ENCODE measurements around the gene TMEM52B.
"Not testable (repeated sequence)": the region's sequence is repeated elsewhere in the genome, so short reads cannot be mapped to it uniquely, and the experiment has no call there.

Gene TMEM52B

DNA sequence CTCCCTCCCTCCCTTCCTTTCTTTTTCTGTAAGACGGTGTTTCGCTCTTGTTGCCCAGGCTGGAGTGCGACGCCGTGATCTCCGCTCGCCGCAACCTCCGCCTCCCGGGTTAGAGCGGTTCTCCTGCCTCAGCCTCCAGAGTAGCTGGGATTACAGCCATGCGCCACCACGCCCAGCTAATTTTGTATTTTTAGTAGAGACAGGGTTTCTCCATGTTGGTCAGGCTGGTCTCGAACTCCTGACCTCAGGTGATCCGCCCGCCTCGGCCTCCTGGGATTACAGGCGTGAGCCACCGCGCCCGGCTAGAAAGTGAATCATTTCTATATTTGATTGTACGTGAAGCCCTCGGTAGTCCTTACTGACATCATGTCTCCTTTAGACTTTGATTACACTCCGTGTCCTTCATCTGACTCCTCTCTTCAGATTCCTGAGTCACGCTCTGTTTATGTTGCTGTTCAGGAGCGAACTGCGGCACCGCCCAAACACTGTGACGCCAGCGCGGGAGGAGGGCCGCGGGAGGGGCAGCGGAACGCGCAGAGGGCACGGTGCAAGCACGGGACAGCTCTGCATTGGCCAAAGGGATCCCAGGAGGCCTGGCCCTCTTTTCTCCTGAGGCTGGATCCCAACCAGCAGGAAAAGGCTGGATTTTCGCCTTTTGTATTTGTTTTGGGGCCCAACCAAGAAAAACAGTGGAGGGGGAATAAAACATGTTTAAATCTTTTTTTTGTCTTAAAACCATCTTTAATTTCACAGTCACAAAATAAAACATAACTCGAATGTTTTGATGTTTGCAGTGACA lies 33.3 kb downstream of the TMEM52B start:
- DNase-seq (ENCODE audit: low read depth): peak; percentile 85

DNA sequence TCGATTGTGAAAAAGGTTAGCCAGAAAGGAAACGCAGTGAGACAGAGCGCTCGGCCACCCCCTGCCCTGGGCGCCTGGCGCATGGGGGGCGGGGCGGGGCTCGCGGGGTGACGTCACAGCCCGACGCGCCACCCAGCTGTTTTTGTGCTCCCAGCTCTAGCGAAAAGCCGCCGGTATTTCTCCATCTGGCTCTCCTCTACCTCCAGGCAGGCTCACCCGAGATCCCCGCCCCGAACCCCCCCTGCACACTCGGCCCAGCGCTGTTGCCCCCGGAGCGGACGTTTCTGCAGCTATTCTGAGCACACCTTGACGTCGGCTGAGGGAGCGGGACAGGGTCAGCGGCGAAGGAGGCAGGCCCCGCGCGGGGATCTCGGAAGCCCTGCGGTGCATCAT lies 33.9 kb downstream of the TMEM52B start, which contains the start of gene GABARAPL1:
Gene GABARAPL1 (plus strand): TSS at position 139 of the 393 bp plus-strand sequence. CDS start 253 bp downstream, at position 392.
- DNase-seq (ENCODE audit: low read depth): no peak

DNA sequence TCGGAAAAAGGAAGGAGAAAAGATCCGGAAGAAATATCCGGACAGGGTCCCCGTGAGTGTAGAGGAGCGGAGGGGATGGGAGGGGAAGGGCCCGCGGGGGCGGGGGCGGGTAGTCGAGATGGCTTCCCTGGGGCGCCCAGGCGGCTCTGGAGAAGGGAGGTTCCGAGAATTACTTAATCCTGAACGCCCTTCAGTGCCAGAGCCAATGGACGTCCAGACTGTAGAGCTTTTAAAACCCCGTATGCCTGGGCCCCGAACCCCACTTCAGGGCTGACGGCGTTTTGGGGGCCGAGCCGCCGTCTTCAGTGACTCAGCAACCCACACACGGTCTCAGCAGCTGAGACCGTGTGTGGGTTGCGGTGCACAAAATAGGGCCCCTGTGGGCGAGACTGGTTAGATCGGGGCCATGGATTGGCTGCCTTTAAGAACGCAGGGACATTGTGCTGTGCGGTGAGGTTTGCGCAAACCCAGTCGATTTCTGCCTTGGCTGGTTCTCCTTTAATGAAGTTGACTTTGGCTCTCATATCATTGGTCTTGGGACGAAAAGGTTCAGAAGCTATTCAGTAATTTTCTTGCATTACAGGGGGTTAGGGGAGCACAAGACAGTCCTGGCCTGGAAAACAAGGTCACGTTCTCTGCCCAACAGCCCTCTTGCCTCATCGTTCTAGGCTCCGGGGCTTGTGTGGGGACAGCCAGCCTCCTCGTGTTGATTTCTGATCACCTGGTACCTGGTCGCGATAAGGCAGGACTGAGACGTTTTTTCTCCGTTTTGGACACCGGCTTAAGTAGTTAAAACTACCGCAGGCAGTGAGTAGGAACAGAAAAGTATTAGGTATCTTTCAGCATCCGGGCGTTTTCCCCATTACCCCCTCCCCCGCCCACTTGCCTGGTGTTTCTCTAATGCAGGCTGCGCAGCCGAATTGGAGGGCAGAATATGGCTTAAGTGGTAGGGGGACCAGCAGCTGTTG lies 34.6 kb downstream of the TMEM52B start:
- DNase-seq (ENCODE audit: low read depth): no peak

DNA sequence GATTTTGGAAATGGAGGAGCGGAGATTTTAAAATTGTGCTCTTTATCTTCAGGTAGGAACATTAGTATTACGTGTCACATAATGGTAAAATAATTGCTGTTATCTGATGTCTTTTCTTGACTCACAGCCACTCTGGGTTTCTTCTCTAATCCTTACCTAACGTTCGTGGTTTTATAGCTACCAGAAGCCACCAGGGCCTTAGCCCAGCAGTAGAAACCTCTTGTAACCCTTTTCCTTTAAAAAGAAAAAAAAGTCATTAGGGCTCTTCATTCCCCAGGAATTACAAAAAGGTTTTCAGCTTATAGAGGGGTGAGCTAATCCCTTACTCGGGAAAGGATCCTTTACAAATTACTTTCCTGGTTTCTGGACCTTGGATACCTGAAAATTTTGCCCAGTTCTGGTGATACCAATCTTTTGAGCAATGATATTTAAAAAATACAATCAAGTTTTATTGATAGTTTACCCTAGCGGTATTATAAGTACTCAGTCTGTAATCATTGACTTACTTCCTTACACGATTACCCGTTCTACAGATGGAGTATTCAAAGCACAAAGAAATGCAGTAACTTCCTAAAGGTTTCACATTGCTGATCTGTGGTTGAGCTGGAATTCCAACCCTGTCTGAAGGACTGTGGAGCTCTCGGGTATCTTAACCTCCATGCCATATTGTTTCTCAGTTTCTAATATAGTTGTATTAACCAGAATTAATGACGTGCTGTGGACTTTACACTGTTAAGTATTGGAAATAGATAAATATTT lies 35.5 kb downstream of the TMEM52B start:
- no peak for DNase-seq (ENCODE audit: low read depth)

DNA sequence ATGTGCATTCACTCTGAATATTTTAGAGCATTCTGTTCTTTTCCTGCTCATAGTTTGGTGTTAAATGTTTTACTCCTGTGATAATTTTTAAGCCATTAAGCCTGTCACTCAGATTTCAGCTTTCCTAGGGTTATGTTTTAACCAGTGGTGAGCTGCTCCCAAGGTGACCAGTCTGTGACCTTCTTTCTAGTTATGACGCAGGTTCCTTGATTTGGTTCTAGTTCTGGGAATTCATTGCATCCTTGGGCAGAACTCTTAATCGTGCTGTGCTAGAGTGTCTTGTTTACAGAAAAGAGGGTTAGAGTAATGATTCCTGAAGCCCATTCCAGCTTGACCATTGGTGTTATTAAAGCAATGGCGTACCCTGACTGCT lies 36.0 kb downstream of the TMEM52B start:
- DNase-seq (ENCODE audit: low read depth): no peak

DNA sequence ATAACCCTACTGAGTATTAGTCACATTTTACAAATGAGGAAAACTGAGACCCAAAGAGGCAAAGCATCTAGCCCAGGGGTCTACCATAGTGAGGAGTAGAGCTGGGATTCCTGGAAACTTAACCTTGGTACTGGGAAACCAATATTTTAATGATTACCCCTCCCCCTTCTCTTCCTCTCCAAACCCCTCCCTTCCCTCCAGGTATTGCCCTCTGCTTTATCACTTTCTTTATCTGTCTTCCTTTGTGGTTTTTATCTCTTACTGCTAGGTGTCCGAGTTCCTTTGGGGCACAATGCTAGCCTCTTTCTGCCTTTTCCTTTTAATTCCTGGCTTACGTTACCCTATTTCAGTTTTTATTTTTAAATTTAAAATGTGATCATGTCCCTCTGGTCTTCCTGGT lies 36.6 kb downstream of the TMEM52B start:
- DNase-seq (ENCODE audit: low read depth): no peak

DNA sequence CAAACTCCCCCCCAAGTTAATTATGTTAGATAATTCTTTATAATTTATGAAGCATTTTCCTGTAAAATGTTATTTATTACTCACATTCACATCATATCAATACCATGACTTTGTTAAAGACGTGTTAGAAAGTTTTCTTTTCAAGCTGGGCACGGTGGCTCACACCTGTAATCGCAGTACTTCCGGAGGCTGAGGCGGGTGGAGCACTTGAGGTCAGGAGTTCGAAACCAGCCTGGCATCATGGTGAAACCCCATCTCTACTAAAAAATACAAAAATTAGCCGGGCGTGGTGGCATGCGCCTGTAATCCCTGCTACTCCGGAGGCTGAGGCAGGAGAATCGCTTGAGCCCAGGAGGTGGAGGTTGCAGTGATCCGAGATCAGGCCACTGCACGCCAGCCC lies 37.1 kb downstream of the TMEM52B start:
- not testable (repeated sequence) for DNase-seq (ENCODE audit: low read depth)

DNA sequence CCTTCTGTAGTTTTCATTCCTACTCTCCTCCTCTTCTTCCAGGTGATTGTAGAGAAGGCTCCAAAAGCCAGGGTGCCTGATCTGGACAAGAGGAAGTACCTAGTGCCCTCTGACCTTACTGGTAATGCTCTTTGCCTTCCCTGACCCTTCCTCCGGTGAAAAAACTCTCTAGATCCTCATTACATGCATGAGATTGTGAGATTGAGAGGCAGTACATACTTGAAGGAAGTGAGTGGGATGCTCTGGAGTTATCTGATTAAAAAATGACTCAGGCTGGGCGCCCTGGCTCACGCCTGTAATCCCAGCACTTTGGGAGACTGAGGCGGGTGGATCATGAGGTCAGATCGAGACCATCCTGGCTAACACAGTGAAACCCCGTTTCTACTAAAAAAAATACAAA lies 39.2 kb downstream of the TMEM52B start:
- no peak for DNase-seq (ENCODE audit: low read depth)

DNA sequence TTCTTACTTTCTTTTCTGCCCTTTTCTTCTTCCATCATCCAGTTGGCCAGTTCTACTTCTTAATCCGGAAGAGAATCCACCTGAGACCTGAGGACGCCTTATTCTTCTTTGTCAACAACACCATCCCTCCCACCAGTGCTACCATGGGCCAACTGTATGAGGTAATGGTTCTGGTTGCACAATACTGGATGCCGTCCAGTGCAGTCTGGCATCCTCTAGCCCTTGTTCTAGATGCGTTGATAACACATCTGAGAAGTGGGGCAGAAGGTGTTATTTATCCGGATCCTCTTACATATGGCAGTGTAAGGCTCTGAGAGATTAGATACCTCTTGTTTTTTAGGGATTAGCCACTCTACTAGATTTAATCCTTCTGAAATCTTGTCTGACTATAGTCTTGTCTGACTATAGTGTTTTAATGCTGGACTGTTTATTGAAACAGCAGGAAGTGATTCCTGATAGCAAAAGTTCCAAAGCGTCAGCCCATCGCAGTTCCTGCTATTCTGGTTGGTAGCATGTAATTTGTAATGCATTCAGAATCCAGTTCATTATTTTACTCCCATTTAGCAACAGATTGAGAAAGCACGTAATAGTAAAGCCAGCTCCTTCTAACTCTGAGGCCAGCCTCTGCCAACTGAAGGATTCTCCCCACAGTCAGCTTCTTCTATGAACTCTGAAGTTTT lies 41.7 kb downstream of the TMEM52B start:
- no peak for DNase-seq (ENCODE audit: low read depth)

DNA sequence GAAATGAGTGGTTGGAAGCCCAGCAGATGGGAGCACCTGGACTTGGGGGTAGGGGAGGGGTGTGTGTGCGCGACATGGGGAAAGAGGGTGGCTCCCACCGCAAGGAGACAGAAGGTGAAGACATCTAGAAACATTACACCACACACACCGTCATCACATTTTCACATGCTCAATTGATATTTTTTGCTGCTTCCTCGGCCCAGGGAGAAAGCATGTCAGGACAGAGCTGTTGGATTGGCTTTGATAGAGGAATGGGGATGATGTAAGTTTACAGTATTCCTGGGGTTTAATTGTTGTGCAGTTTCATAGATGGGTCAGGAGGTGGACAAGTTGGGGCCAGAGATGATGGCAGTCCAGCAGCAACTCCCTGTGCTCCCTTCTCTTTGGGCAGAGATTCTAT lies 43.0 kb downstream of the TMEM52B start:
- DNase-seq (ENCODE audit: low read depth): no peak

DNA sequence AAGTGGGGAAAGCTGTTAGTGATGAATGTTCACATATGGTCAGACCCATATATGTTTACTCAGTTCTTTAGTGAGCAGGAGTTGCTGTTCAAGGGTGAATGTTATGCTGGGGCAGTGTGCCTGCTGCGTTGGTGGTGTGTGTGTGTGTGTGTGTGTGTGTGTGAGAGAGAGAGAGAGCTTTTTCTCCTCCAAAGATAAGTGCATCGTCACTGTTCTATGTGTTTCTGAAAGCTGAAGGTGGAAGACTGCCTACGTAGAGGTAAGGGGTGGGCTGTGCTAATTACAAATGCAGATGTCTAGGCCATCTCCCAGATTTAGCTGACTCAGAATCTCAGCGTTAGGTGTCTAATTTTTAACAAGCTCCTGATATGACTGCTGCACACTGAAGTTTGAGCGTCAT lies 44.4 kb downstream of the TMEM52B start:
- no peak for DNase-seq (ENCODE audit: low read depth)

DNA sequence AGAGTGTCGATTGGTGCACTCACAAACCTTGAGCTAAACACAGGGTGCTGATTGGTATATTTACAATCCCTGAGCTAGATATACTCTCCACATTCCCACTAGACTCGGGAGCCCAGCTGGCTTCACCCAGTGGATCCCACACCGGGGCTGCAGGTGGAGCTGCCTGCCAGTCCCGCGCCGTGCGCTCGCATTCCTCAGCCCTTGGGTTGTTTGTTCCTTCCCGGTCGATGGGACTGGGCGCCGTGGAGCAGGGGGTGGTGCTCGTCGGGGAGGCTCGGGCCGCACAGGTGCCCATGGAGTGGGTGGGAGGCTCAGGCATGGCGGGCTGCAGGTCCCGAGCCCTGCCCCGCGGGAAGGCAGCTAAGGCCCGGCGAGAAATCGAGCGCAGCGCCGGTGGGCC lies 46.6 kb downstream of the TMEM52B start:
- not testable (repeated sequence) for DNase-seq (ENCODE audit: low read depth)

DNA sequence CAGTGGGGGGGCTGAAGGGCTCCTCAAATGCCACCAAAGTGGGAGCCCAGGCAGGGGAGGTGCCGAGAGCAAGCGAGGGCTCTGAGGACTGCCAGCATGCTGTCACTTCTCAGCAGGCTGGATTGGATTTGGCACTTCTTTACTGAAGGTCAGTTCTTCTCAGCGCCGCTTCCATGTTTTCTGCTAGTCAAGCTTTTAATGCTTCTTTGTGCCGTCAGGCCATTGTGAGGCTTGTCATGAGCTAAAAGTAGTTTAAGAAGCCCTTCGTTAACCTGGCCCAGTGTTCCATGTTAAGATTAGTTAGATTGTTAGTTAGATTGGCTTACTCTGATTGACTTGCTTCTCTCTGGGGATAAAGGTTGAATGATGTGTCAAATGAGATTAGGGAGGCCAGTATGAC lies 47.3 kb downstream of the TMEM52B start:
- no peak for DNase-seq (ENCODE audit: low read depth)

DNA sequence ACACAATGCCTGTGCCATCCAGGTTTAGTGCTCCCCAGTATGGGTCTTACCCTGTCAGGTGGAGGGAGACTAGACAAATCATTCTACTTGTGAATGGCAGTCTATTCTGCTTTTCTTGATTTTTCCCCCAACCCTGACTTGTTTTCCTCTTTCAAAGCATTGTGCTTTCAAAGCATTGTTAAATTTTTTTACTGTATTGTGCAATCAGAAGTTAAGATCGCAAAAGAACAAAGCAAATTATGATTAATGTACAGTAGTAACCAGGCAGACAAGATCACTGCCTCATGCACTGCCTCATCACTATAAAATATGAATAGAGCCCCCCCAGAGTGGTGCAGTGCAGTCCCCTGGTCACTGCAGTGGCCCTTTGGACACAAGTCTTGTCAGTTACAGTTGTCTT lies 47.9 kb downstream of the TMEM52B start:
- DNase-seq (ENCODE audit: low read depth): no peak

DNA sequence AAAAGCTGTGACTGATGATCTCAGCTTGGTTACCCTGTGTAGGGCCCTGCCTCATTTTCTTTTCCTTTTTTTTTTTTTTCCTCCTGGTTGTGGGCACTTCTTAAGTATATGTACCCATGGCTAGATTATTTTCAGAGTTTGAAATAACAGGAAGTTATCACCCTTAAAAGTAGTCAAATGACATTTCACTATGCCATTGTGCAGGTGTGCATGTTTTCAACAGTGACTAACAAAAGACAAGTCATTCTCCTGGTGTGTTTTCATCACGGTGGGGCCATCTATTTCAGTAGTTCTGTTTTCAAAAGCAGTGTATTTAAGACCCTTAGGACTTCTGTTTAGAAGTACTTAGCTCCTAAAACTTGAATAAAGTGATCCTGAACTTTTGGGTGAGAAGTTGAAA lies 48.8 kb downstream of the TMEM52B start:
- DNase-seq (ENCODE audit: low read depth): no peak

DNA sequence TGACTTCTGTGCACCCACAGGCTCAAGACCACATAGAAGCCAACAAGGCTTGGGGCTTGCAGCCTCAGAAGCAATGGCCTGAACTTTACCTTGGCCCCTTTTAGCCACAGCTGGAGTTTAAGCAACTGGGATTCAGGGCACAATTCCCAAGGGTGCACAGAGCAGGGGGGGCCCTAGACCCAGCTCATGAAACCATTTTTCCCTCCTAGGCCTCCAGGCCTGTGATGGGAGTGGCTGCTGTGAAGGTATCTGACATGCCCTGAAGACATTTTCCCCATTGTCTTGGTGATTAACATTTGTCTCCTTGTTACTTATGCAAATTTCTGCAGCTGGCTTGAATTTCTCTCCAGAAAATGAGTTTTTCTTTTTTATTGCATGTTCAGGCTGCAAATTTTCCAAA lies 55.7 kb downstream of the TMEM52B start:
- no peak for DNase-seq (ENCODE audit: low read depth)

DNA sequence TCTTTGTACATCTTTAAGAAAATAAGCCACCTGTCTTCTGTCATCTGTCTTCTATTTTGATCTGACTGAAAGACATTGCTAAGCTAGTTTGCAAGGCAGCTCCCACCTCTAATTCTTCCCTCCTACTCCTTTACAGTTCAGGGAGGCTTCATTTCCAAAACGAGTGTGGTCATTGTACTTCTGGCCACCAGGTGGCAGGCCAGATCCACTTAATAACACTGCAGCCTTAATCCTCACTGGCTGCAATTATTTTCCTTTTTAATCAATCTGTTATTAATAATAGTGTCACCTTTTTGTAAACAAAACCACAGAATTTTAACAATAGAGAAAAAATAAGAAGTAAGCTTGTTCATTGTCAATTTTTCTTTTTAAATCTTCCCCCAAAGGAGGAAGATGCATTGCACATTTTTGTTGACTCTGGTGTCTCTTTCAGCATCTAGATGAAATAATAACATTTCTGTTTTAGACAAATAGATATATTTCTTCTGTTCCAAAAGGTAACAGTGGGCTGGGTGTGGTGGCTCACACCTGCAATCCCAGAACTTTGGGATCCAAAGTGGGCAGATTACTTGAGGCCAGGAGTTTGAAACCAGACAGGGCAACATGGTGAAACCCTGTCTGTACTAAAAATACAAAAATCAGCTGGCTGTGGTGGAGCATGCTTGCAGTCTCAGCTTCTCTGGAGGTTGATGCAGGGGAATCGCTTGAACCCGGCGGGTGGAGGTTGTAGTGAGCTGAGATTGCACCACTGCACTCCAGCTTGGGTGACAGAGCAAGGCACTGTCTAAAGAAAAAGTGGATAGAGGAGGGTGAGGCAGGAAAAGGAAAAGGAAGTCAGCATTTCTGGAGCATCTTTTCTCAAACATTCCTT lies 57.2 kb downstream of the TMEM52B start:
- no peak for DNase-seq (ENCODE audit: low read depth)

DNA sequence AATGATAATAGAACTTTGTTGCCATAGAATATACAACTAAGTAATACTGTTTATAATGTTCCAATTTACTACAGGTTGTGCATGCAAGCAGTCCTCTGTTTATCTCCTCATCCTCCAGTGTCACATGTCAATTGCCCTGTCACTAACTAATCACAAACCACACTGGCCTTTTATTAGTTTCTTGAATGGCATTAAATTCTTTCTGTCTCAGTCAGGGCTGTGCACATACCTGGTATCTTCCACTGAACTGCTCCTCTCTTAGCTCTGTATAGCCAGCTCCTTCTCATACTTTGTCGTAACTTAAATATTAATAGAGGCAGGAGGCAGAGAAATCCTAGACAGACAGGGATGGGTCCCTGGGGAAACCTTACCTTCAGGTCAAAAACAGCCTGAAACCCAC lies 57.9 kb downstream of the TMEM52B start:
- DNase-seq (ENCODE audit: low read depth): no peak

DNA sequence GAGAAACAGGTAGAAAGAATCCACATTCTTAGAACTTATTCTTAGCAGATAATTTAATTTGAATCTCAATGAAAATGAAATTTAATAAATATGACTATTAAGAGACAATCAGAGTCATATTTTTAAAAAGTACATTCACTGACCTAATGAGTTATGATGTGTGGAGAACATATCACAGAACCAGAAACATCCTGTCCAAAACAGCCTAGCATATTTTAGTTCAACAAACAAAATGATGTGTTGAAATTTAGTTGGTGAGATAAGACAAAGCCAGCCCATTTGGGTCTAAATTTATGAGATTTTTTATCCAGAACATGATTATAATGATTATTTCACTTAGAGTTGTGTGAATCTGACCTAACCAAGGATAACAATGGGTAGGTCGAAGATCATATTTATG lies 59.7 kb downstream of the TMEM52B start:
- DNase-seq (ENCODE audit: low read depth): no peak

DNA sequence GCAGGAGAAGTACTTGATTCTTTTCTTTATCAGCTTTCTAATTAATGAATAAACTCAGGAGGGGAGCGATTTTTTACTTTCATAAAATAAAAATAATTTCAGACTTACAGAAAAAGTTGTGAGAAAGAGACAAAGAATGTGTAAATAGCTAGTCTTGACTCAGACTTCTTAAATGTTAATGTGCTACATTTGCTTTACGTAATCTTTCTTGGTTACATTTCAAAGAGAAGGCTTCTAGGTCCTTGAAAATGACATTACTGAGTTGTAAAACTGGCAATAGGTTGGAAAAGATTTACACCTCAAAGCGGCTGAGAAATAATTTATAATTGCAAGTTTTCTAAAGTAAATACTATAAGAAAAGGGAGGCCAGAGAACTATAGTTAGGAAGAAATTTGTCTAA lies 62.5 kb downstream of the TMEM52B start:
- DNase-seq (ENCODE audit: low read depth): no peak

All from HS-27A (cell line).